ENCODE measurements around the gene ETS1.

ETS1 gene

DNA sequence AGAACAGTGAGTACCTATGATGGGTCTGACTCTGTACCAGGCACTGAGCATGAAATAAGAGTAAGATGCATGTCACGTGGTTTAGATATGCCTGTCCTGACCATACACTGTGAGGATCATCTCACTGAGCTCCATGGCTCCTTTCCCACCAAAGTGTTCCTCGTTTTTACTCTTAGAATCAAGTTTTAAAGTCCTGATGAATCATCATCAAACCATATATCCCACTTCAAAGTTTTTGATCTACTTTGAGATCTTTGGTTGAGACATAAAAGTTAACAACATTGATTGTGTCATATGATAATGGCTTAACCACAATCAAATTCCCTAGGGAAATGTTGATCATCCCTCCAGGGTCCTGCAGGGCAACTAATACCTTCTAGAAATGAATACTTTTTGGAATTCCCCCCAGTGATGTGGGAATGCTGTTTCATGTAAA, 12.8 kb downstream of the ETS1 start:
- Histone ChIP-seq H3K4me2 (ENCODE audit: insufficient read depth, low read length) (no peak overlapping the region), H3K36me3 (ENCODE audit: insufficient read depth, low read length) (no peaks in the 10 kb centered on the region), H3K9me3 (ENCODE audit: insufficient read depth, low read length, severe bottlenecking) (no peaks in the 10 kb centered on the region), H3K27me3 (ENCODE audit: insufficient read depth, low read length, poor library complexity) (no peaks in the 10 kb centered on the region), H3K27ac (ENCODE audit: low read length) (no peak overlapping the region), H3K9ac (ENCODE audit: low read depth, low read length) (no peak overlapping the region), H3K4me3 (ENCODE audit: low read depth in 1 of 2, low read length in 2 of 2) (no peak overlapping the region), H3K4me1 (ENCODE audit: insufficient read depth, low read length) (peaks cover 16% of the 10 kb centered on the region; the same call in 1 of the 2 replicates), H3K79me2 (ENCODE audit: insufficient read depth, low read length) (no peaks in the 10 kb centered on the region), H4K20me1 (ENCODE audit: insufficient read depth, low read length) (no peaks in the 10 kb centered on the region), H2AFZ (ENCODE audit: low read depth, low read length) (no peak overlapping the region)
- no peak for DNase-seq
- ATAC-seq (ENCODE audit: insufficient read depth, low read depth), result peak; percentile 76
- TF ChIP-seq CTCF (IDR thresholded peaks at IDR 0.05; ENCODE audit: borderline replicate concordance, extremely low read depth, low read length, poor library complexity, severe bottlenecking), result no peak
- no peak for TF ChIP-seq EZH2 (IDR thresholded peaks at IDR 0.05; ENCODE audit: borderline replicate concordance, low read depth, low read length, severe bottlenecking)

DNA sequence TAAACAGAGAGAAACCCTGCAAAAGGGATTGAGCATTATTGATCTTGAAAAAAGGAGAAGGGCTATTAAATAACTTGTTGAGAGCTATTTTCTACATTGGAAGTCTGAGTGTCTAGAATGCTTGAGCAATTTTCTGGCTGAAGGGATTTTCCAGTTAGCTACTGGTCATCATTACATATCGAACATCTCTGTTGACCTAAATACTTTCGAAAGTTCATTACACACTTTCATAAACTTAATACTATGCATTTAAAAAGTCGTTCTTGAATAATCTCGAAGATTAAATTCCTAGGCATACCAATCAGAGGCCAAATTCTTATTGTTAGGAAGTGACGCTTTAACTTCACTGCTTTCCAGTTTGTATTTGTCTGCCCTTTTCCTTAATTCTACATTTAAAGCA, 13.7 kb downstream of the ETS1 start:
- DNase-seq (no peak), ATAC-seq (ENCODE audit: insufficient read depth, low read depth) (no peak)
- Histone ChIP-seq H3K4me2 (ENCODE audit: insufficient read depth, low read length) (no peak overlapping the region), H2AFZ (ENCODE audit: low read depth, low read length) (no peak overlapping the region), H3K4me1 (ENCODE audit: insufficient read depth, low read length) (peaks cover 16% of the 10 kb centered on the region; the same call in 1 of the 2 replicates), H3K27ac (ENCODE audit: low read length) (no peak overlapping the region), H3K9me3 (ENCODE audit: insufficient read depth, low read length, severe bottlenecking) (no peaks in the 10 kb centered on the region), H3K4me3 (ENCODE audit: low read depth in 1 of 2, low read length in 2 of 2) (no peak overlapping the region), H3K36me3 (ENCODE audit: insufficient read depth, low read length) (no peaks in the 10 kb centered on the region), H3K27me3 (ENCODE audit: insufficient read depth, low read length, poor library complexity) (no peaks in the 10 kb centered on the region), H3K79me2 (ENCODE audit: insufficient read depth, low read length) (no peaks in the 10 kb centered on the region), H4K20me1 (ENCODE audit: insufficient read depth, low read length) (no peaks in the 10 kb centered on the region), H3K9ac (ENCODE audit: low read depth, low read length) (no peak overlapping the region)
- no peak for TF ChIP-seq CTCF (IDR thresholded peaks at IDR 0.05; ENCODE audit: borderline replicate concordance, extremely low read depth, low read length, poor library complexity, severe bottlenecking)

DNA sequence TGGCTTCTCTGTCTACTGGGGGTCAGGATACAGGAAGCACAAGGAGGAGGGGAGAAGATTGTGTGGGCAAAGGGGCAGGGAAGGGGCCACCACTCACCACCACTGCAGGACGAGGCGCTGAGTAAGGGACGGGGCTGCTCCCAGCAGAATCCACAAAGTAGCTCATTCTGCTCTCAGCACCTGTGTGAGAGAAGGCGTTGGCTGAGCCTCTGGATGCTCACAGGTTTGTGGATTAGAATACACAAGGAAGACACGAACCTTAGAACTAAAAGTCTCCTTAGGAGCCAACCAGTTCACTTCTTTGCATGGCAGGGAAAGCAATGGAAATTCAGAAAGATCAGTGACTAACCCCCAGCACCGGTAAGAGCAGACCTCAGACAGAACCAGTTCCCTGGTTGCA, 14.4 kb downstream of the ETS1 start:
- Histone ChIP-seq H3K9ac (ENCODE audit: low read depth, low read length) (no peak overlapping the region), H4K20me1 (ENCODE audit: insufficient read depth, low read length) (no peaks in the 10 kb centered on the region), H3K4me3 (ENCODE audit: low read depth in 1 of 2, low read length in 2 of 2) (no peak overlapping the region), H3K4me1 (ENCODE audit: insufficient read depth, low read length) (peaks cover 16% of the 10 kb centered on the region; the same call in 1 of the 2 replicates), H3K4me2 (ENCODE audit: insufficient read depth, low read length) (no peak overlapping the region), H2AFZ (ENCODE audit: low read depth, low read length) (no peak overlapping the region), H3K79me2 (ENCODE audit: insufficient read depth, low read length) (no peaks in the 10 kb centered on the region), H3K27ac (ENCODE audit: low read length) (no peak overlapping the region), H3K27me3 (ENCODE audit: insufficient read depth, low read length, poor library complexity) (no peaks in the 10 kb centered on the region), H3K36me3 (ENCODE audit: insufficient read depth, low read length) (no peaks in the 10 kb centered on the region), H3K9me3 (ENCODE audit: insufficient read depth, low read length, severe bottlenecking) (no peaks in the 10 kb centered on the region)
- TF ChIP-seq CTCF (IDR thresholded peaks at IDR 0.05; ENCODE audit: borderline replicate concordance, extremely low read depth, low read length, poor library complexity, severe bottlenecking) (no peak), EZH2 (IDR thresholded peaks at IDR 0.05; ENCODE audit: borderline replicate concordance, low read depth, low read length, severe bottlenecking) (no peak)
- ATAC-seq (ENCODE audit: insufficient read depth, low read depth) (no peak), DNase-seq (no peak)

- Histone ChIP-seq H3K36me3 (ENCODE audit: insufficient read depth, low read length) (no peaks in the 10 kb centered on the region), H3K9me3 (ENCODE audit: insufficient read depth, low read length, severe bottlenecking) (no peaks in the 10 kb centered on the region), H3K27me3 (ENCODE audit: insufficient read depth, low read length, poor library complexity) (no peaks in the 10 kb centered on the region), H2AFZ (ENCODE audit: low read depth, low read length) (no peak overlapping the region), H3K4me1 (ENCODE audit: insufficient read depth, low read length) (peaks cover 14% of the 10 kb centered on the region; the same call in 1 of the 2 replicates), H3K4me3 (ENCODE audit: low read depth in 1 of 2, low read length in 2 of 2) (no peak overlapping the region), H4K20me1 (ENCODE audit: insufficient read depth, low read length) (no peaks in the 10 kb centered on the region), H3K79me2 (ENCODE audit: insufficient read depth, low read length) (no peaks in the 10 kb centered on the region), H3K9ac (ENCODE audit: low read depth, low read length) (no peak overlapping the region), H3K27ac (ENCODE audit: low read length) (no peak overlapping the region), H3K4me2 (ENCODE audit: insufficient read depth, low read length) (no peak overlapping the region)
- ATAC-seq (ENCODE audit: insufficient read depth, low read depth), result no peak
- no peak for DNase-seq
- TF ChIP-seq CTCF (IDR thresholded peaks at IDR 0.05; ENCODE audit: borderline replicate concordance, extremely low read depth, low read length, poor library complexity, severe bottlenecking) (no peak), EZH2 (IDR thresholded peaks at IDR 0.05; ENCODE audit: borderline replicate concordance, low read depth, low read length, severe bottlenecking) (no peak)
These were observed 16.7 kb downstream of the ETS1 start for GRCh38 chr11:128570632-128571031.

Data from DND-41 (cell line).